Activated naive CD4-positive, alpha-beta T cell treated with anti-CD3 and anti-CD28 coated beads, Interleukin-2, amount 50 U/mL, for 24 hours (primary cell): ENCODE measurements around the gene RSBN1L.

Experiments used
- H3K27ac Mint-ChIP-seq: one replicate; pipeline ENCODE4 v1.8.0; 2021; ENCODE audit warnings: mild to moderate bottlenecking, mixed read lengths
- H3K27me3 Mint-ChIP-seq: one replicate; pipeline ENCODE4 v1.8.0; 2021; ENCODE audit warnings: mixed read lengths
- H3K36me3 Mint-ChIP-seq: one replicate; pipeline ENCODE4 v1.8.0; 2021; ENCODE audit warnings: mixed read lengths
- H3K4me1 Mint-ChIP-seq: one replicate; pipeline ENCODE4 v1.8.0; 2021; ENCODE audit warnings: mixed read lengths
- H3K4me3 Mint-ChIP-seq: one replicate; pipeline ENCODE4 v1.8.0; 2021; ENCODE audit warnings: mild to moderate bottlenecking, mixed read lengths
- H3K9me3 Mint-ChIP-seq: one replicate; pipeline ENCODE4 v1.8.0; 2021; ENCODE audit warnings: mixed read lengths

Gene RSBN1L

GRCh38 chr7:77674878-77675277 lies 21.4 kb upstream of the RSBN1L start:
- H3K27me3 Mint-ChIP-seq: no peaks in the 10 kb centered on the region

GRCh38 chr7:77679608-77680007 lies 16.7 kb upstream of the RSBN1L start:
- Mint-ChIP-seq H3K4me1 (no peaks in the 10 kb centered on the region), H3K27ac (no peak overlapping the region), H3K27me3 (no peaks in the 10 kb centered on the region), H3K9me3 (no peaks in the 10 kb centered on the region), H3K4me3 (no peak overlapping the region), H3K36me3 (peaks cover 11% of the 10 kb centered on the region)

More at GRCh38 chr7:77674878-77675277, 21.4 kb upstream of the RSBN1L start:
- Mint-ChIP-seq H3K4me1 (no peaks in the 10 kb centered on the region), H3K4me3 (no peak overlapping the region), H3K9me3 (no peaks in the 10 kb centered on the region), H3K27ac (no peak overlapping the region), H3K36me3 (peaks cover 5% of the 10 kb centered on the region)

- H3K9me3 Mint-ChIP-seq: no peaks in the 10 kb centered on the region
- H3K4me1 Mint-ChIP-seq: no peaks in the 10 kb centered on the region
- H3K27ac Mint-ChIP-seq: no peak overlapping the region
- peaks cover 11% of the 10 kb centered on the region for H3K36me3 Mint-ChIP-seq
- H3K4me3 Mint-ChIP-seq: no peak overlapping the region
- no peaks in the 10 kb centered on the region for H3K27me3 Mint-ChIP-seq
Observed at GRCh38 chr7:77680266-77680665, 16.0 kb upstream of the RSBN1L start.

- Mint-ChIP-seq H3K4me1 (peaks cover 22% of the 10 kb centered on the region), H3K4me3 (no peak overlapping the region), H3K27ac (no peak overlapping the region)
Observed at GRCh38 chr7:77684030-77684429, 12.2 kb upstream of the RSBN1L start.

GRCh38 chr7:77685233-77685632 lies 11.0 kb upstream of the RSBN1L start:
- H3K4me1 Mint-ChIP-seq: peaks cover 22% of the 10 kb centered on the region
- H3K36me3 Mint-ChIP-seq: peaks cover 8% of the 10 kb centered on the region
- H3K27ac Mint-ChIP-seq: no peak overlapping the region
- no peaks in the 10 kb centered on the region for H3K9me3 Mint-ChIP-seq
- H3K4me3 Mint-ChIP-seq: no peak overlapping the region
- no peaks in the 10 kb centered on the region for H3K27me3 Mint-ChIP-seq

More at GRCh38 chr7:77684030-77684429, 12.2 kb upstream of the RSBN1L start:
- Mint-ChIP-seq H3K9me3 (no peaks in the 10 kb centered on the region), H3K27me3 (no peaks in the 10 kb centered on the region), H3K36me3 (peaks cover 11% of the 10 kb centered on the region)

- H3K36me3 Mint-ChIP-seq: peaks cover 6% of the 10 kb centered on the region
- no peaks in the 10 kb centered on the region for H3K9me3 Mint-ChIP-seq
- peak overlapping the region; percentile 87 for H3K27ac Mint-ChIP-seq
- no peaks in the 10 kb centered on the region for H3K27me3 Mint-ChIP-seq
- H3K4me3 Mint-ChIP-seq: peak overlapping the region; percentile 27
- peaks cover 29% of the 10 kb centered on the region for H3K4me1 Mint-ChIP-seq
Observed at GRCh38 chr7:77687100-77687746, 9.0 kb upstream of the RSBN1L start.

- Mint-ChIP-seq H3K27ac (peak overlapping the region; percentile 87), H3K4me1 (peaks cover 33% of the 10 kb centered on the region), H3K9me3 (no peaks in the 10 kb centered on the region), H3K27me3 (no peaks in the 10 kb centered on the region), H3K36me3 (peaks cover 8% of the 10 kb centered on the region), H3K4me3 (peak overlapping the region; percentile 27)
Observed at GRCh38 chr7:77687747-77688144, 8.5 kb upstream of the RSBN1L start.

- Mint-ChIP-seq H3K9me3 (no peaks in the 10 kb centered on the region), H3K4me3 (no peak overlapping the region), H3K4me1 (peaks cover 50% of the 10 kb centered on the region), H3K27me3 (no peaks in the 10 kb centered on the region), H3K27ac (no peak overlapping the region), H3K36me3 (peaks cover 4% of the 10 kb centered on the region)
Observed at GRCh38 chr7:77690289-77690688, 6.0 kb upstream of the RSBN1L start.

- Mint-ChIP-seq H3K4me1 (peaks cover 49% of the 10 kb centered on the region), H3K27me3 (no peaks in the 10 kb centered on the region), H3K9me3 (no peaks in the 10 kb centered on the region), H3K4me3 (no peak overlapping the region), H3K36me3 (peaks cover 6% of the 10 kb centered on the region), H3K27ac (no peak overlapping the region)
Observed at GRCh38 chr7:77691892-77692491, 4.3 kb upstream of the RSBN1L start.

GRCh38 chr7:77693830-77694583 lies 2.3 kb upstream of the RSBN1L start:
- Mint-ChIP-seq H3K27me3 (no peaks in the 10 kb centered on the region), H3K4me3 (peak overlapping the region; percentile 71), H3K4me1 (peaks cover 44% of the 10 kb centered on the region), H3K36me3 (peaks cover 4% of the 10 kb centered on the region), H3K27ac (no peak overlapping the region), H3K9me3 (no peaks in the 10 kb centered on the region)

- Mint-ChIP-seq H3K36me3 (peaks cover 9% of the 10 kb centered on the region), H3K4me3 (peak overlapping the region; percentile 92), H3K4me1 (peaks cover 62% of the 10 kb centered on the region), H3K27ac (peak overlapping the region; percentile 98), H3K27me3 (no peaks in the 10 kb centered on the region), H3K9me3 (no peaks in the 10 kb centered on the region)
Observed at GRCh38 chr7:77696643-77697534, 630 bp downstream of the RSBN1L start.

GRCh38 chr7:77697535-77697831 lies 1.2 kb downstream of the RSBN1L start:
- Mint-ChIP-seq H3K4me3 (peak overlapping the region; percentile 92), H3K27ac (peak overlapping the region; percentile 93), H3K36me3 (peaks cover 11% of the 10 kb centered on the region), H3K27me3 (no peaks in the 10 kb centered on the region), H3K4me1 (peaks cover 64% of the 10 kb centered on the region), H3K9me3 (no peaks in the 10 kb centered on the region)

- no peak overlapping the region for H3K27ac Mint-ChIP-seq
- peaks cover 66% of the 10 kb centered on the region for H3K4me1 Mint-ChIP-seq
- H3K27me3 Mint-ChIP-seq: no peaks in the 10 kb centered on the region
- H3K4me3 Mint-ChIP-seq: peak overlapping the region; percentile 92
- H3K9me3 Mint-ChIP-seq: no peaks in the 10 kb centered on the region
- H3K36me3 Mint-ChIP-seq: peaks cover 11% of the 10 kb centered on the region
Observed at GRCh38 chr7:77698042-77698625, 1.9 kb downstream of the RSBN1L start.

- peak overlapping the region; percentile 92 for H3K4me3 Mint-ChIP-seq
- H3K4me1 Mint-ChIP-seq: peaks cover 59% of the 10 kb centered on the region
- no peaks in the 10 kb centered on the region for H3K27me3 Mint-ChIP-seq
- peak overlapping the region; percentile 5 for H3K27ac Mint-ChIP-seq
- no peaks in the 10 kb centered on the region for H3K9me3 Mint-ChIP-seq
- peaks cover 11% of the 10 kb centered on the region for H3K36me3 Mint-ChIP-seq
Observed at GRCh38 chr7:77699056-77699455, 2.8 kb downstream of the RSBN1L start.

GRCh38 chr7:77702513-77702912 lies 6.3 kb downstream of the RSBN1L start:
- Mint-ChIP-seq H3K9me3 (no peaks in the 10 kb centered on the region), H3K27me3 (no peaks in the 10 kb centered on the region), H3K4me3 (peak overlapping the region; percentile 51), H3K36me3 (peaks cover 9% of the 10 kb centered on the region), H3K4me1 (peaks cover 63% of the 10 kb centered on the region), H3K27ac (peak overlapping the region; percentile 48)
